GM18867 (cell line): ENCODE measurements around the gene PPP2R2C.

Experiments
- ATAC-seq: cut with Tn5 transposase; IDR thresholded peaks from one replicate; pipeline ENCODE4 v1.9.1; 2021; ENCODE audit warnings: mild to moderate bottlenecking, moderate library complexity; ENCODE audit not compliant: unreplicated experiment

PPP2R2C gene

GRCh38 chr4:6277139-6277802 lies 195.1 kb downstream of the PPP2R2C start:
- no peak for ATAC-seq

- ATAC-seq = no peak
These were observed 196.3 kb downstream of the PPP2R2C start for GRCh38 chr4:6275898-6276806.

- ATAC-seq = no peak
These were observed 197.1 kb downstream of the PPP2R2C start for GRCh38 chr4:6275351-6275750.

- no peak for ATAC-seq
These were observed 198.8 kb downstream of the PPP2R2C start for GRCh38 chr4:6273661-6273990.

- no peak for ATAC-seq
These were observed 199.4 kb downstream of the PPP2R2C start for GRCh38 chr4:6272863-6273660.

GRCh38 chr4:6271701-6272465 lies 200.5 kb downstream of the PPP2R2C start:
- ATAC-seq = no peak

- ATAC-seq = no peak
These were observed 201.2 kb downstream of the PPP2R2C start for GRCh38 chr4:6271206-6271605.

- no peak for ATAC-seq
These were observed 201.7 kb downstream of the PPP2R2C start for GRCh38 chr4:6270636-6271121.
